Osteocyte (in vitro differentiated cells): ENCODE results near the gene ASIC2. TPM values are rescaled to one million over a fixed set of nuclear protein-coding genes. Genes with fewer than 3 reads are reported as not detected.

Source experiments
- DNase-seq: peaks from one replicate; pipeline ENCODE4 v3.0.0; 2021; ENCODE audit warnings: mixed read lengths; ENCODE audit not compliant: unreplicated experiment; ENCODE audit errors: extremely low spot score
- H3K27ac Mint-ChIP-seq: one replicate; pipeline ENCODE4 v1.8.0; 2021; ENCODE audit warnings: mild to moderate bottlenecking, mixed read lengths; ENCODE audit not compliant: unreplicated experiment
- H3K27me3 Mint-ChIP-seq: one replicate; pipeline ENCODE4 v1.8.0; 2021; ENCODE audit warnings: mixed read lengths; ENCODE audit not compliant: unreplicated experiment
- H3K36me3 Mint-ChIP-seq: one replicate; pipeline ENCODE4 v1.8.0; 2021; ENCODE audit warnings: mixed read lengths; ENCODE audit not compliant: unreplicated experiment
- H3K4me1 Mint-ChIP-seq: one replicate; pipeline ENCODE4 v1.8.0; 2021; ENCODE audit warnings: mixed read lengths; ENCODE audit not compliant: unreplicated experiment
- H3K4me3 Mint-ChIP-seq: one replicate; pipeline ENCODE4 v1.8.0; 2021; ENCODE audit warnings: mild to moderate bottlenecking, moderate library complexity, mixed read lengths; ENCODE audit not compliant: unreplicated experiment
- H3K9me3 Mint-ChIP-seq: one replicate; pipeline ENCODE4 v1.8.0; 2021; ENCODE audit warnings: mixed read lengths; ENCODE audit not compliant: unreplicated experiment
- CTCF ChIP-seq: fragments of 200-600 bp; sonication (generic); IDR thresholded peaks from 2 replicates; pipeline ENCODE4 v1.5.0; 2021; ENCODE audit warnings: antibody characterized with exemption, mild to moderate bottlenecking, moderate library complexity
- total RNA-seq: library from RNA; stranded (reverse); gene quantifications from 2 replicates; pipeline ENCODE4 v1.2.1, GENCODE V29; 2021

Gene ASIC2
- total RNA-seq, 1 donor from 2014 or later: not detected

DNA sequence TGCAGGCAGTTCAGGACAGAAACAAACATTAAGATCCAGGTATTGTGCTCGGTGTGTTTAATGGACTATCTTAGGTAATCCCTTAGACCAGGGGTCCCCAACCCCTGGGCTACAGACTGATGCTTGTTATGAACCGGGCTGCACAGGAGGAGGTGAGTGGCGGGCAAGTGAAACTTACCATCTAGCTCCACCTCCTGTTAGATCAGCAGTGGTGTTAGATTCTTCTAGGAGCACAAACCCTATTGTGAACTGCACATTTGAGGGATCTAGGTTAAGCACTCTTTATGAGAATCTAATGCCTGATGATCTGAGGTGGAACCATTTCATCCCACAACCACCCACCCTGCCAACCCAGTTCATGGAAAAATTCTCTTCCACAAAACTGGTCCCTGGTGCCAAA lies 37.8 kb upstream of the ASIC2 start:
- H3K9me3 Mint-ChIP-seq: peaks cover 10% of the 10 kb centered on the region
- TF ChIP-seq CTCF: no peak
- no peaks in the 10 kb centered on the region for H3K27me3 Mint-ChIP-seq
- no peak for DNase-seq
- H3K4me1 Mint-ChIP-seq: no peaks in the 10 kb centered on the region
- no peak overlapping the region for H3K4me3 Mint-ChIP-seq
- no peak overlapping the region for H3K27ac Mint-ChIP-seq
- no peaks in the 10 kb centered on the region for H3K36me3 Mint-ChIP-seq

DNA sequence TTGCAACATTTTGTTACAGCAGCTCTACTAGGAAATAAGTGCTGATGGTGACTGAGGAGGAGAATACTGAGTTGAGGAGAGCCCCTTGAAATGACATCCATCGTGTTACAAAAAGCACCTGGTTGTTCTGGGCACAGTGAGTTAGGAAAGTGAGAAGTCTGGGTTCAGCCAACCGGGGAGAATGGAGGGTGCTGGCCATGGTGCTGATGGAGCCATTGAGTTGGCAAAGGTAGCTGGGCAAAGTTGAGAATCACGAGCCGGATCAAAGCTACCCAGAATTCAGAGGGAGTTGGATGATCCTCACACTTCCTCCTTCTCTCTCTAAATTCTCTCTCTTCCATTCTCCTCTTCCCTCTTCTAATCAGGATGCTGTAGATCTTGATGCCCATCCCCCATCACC lies 35.0 kb upstream of the ASIC2 start:
- no peaks in the 10 kb centered on the region for H3K27me3 Mint-ChIP-seq

GRCh38 chr17:33324736-33325135 lies 31.6 kb upstream of the ASIC2 start:
- H3K4me1 Mint-ChIP-seq: no peaks in the 10 kb centered on the region
- peaks cover 10% of the 10 kb centered on the region for H3K9me3 Mint-ChIP-seq
- no peaks in the 10 kb centered on the region for H3K36me3 Mint-ChIP-seq
- H3K27ac Mint-ChIP-seq: no peak overlapping the region
- TF ChIP-seq CTCF: no peak
- H3K27me3 Mint-ChIP-seq: no peaks in the 10 kb centered on the region
- H3K4me3 Mint-ChIP-seq: no peak overlapping the region
- DNase-seq: no peak

More for the DNA sequence above, 35.0 kb upstream of the ASIC2 start:
- no peaks in the 10 kb centered on the region for H3K4me1 Mint-ChIP-seq
- TF ChIP-seq CTCF: no peak
- H3K27ac Mint-ChIP-seq: no peak overlapping the region
- H3K4me3 Mint-ChIP-seq: no peak overlapping the region
- no peak for DNase-seq
- no peaks in the 10 kb centered on the region for H3K36me3 Mint-ChIP-seq
- peaks cover 10% of the 10 kb centered on the region for H3K9me3 Mint-ChIP-seq

DNA sequence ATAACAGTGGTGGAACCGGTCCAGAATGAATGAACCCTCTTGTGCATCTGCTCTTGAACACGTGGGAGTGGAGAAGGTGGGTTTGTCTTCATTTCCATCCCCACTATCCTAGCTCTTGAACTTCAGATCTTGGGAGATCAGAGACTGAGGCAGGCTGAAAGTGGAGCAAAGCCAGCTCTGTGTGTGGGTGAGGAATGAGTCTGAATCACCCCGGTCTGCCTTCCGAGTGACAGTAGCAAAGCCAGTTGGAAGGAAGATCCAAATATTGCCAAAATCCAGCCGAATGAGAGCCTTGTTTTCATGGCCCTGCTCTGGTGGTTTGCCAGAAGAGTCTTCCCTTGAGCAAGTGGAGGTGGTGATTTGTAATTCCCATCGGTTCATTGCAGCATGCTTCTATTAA lies 29.0 kb upstream of the ASIC2 start:
- Mint-ChIP-seq H3K27ac (no peak overlapping the region), H3K36me3 (no peaks in the 10 kb centered on the region), H3K27me3 (no peaks in the 10 kb centered on the region), H3K4me3 (no peak overlapping the region), H3K4me1 (no peaks in the 10 kb centered on the region), H3K9me3 (peaks cover 13% of the 10 kb centered on the region)
- no peak for TF ChIP-seq CTCF
- DNase-seq: no peak

GRCh38 chr17:33318241-33318640 lies 25.1 kb upstream of the ASIC2 start:
- H3K27me3 Mint-ChIP-seq: no peaks in the 10 kb centered on the region
- H3K4me3 Mint-ChIP-seq: no peak overlapping the region
- DNase-seq: no peak
- no peaks in the 10 kb centered on the region for H3K4me1 Mint-ChIP-seq
- H3K36me3 Mint-ChIP-seq: no peaks in the 10 kb centered on the region
- peaks cover 8% of the 10 kb centered on the region for H3K9me3 Mint-ChIP-seq
- H3K27ac Mint-ChIP-seq: no peak overlapping the region
- TF ChIP-seq CTCF: no peak
